Endothelial cell of umbilical vein (primary cell): ENCODE data around the gene NPTX1.

ENCODE experiments used
- EZH2 ChIP-seq: IDR thresholded peaks from 2 replicates; pipeline ENCODE4 v1.6.1; 2012; ENCODE audit warnings: borderline replicate concordance, low read depth, mild to moderate bottlenecking, moderate library complexity, low read length, inconsistent platforms; ENCODE audit not compliant: severe bottlenecking
- FOS ChIP-seq: IDR thresholded peaks from 2 replicates; pipeline ENCODE4 v1.6.1; 2011; ENCODE audit warnings: mild to moderate bottlenecking, low read length, moderate library complexity, borderline replicate concordance; ENCODE audit not compliant: insufficient read depth
- GATA2 ChIP-seq: IDR thresholded peaks from 2 replicates; pipeline ENCODE4 v1.7.0; 2011; ENCODE audit warnings: low read depth, mild to moderate bottlenecking, moderate library complexity, mixed read lengths, low read length; ENCODE audit not compliant: insufficient read length, insufficient read depth
- MYC ChIP-seq: IDR thresholded peaks from one replicate; pipeline ENCODE4 v1.6.1; 2011; ENCODE audit warnings: mild to moderate bottlenecking, low read depth, low read length
- POLR2A ChIP-seq: IDR thresholded peaks from 2 replicates; pipeline ENCODE4 v1.6.1; 2012; ENCODE audit warnings: low read depth, mild to moderate bottlenecking, control low read depth, low read length
- POLR2AphosphoS5 ChIP-seq: IDR thresholded peaks from 2 replicates; pipeline ENCODE4 v1.6.1; 2012; ENCODE audit warnings: low read depth, mild to moderate bottlenecking, control low read depth, low read length, moderate library complexity; ENCODE audit not compliant: insufficient read depth
- TF ChIP-seq, protein P1 (sequence below), 2 donors: IDR thresholded peaks; 1 replicate in 1 of 2; 2 replicates in 1 of 2; pipeline ENCODE4 v1.5.1; 2011; ENCODE audit warnings: low read length in 2 of 2, mild to moderate bottlenecking in 2 of 2, moderate library complexity in 2 of 2, control low read depth in 1 of 2, inconsistent platforms in 1 of 2, low read depth in 1 of 2; ENCODE audit not compliant: insufficient read depth in 1 of 2; ENCODE audit errors: extremely low read depth in 1 of 2
- TF ChIP-seq, protein P2 (sequence below): IDR thresholded peaks from 2 replicates; pipeline ENCODE4 v1.6.1; 2011; ENCODE audit not compliant: insufficient read depth, insufficient read length

GRCh38 chr17:80445726-80446110 is 30.7 kb downstream of the NPTX1 start:
- TF ChIP-seq, protein P1, sequence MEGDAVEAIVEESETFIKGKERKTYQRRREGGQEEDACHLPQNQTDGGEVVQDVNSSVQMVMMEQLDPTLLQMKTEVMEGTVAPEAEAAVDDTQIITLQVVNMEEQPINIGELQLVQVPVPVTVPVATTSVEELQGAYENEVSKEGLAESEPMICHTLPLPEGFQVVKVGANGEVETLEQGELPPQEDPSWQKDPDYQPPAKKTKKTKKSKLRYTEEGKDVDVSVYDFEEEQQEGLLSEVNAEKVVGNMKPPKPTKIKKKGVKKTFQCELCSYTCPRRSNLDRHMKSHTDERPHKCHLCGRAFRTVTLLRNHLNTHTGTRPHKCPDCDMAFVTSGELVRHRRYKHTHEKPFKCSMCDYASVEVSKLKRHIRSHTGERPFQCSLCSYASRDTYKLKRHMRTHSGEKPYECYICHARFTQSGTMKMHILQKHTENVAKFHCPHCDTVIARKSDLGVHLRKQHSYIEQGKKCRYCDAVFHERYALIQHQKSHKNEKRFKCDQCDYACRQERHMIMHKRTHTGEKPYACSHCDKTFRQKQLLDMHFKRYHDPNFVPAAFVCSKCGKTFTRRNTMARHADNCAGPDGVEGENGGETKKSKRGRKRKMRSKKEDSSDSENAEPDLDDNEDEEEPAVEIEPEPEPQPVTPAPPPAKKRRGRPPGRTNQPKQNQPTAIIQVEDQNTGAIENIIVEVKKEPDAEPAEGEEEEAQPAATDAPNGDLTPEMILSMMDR (IDR thresholded peaks at IDR 0.05; ENCODE audit: extremely low read depth in 1 of 2, insufficient read depth in 1 of 2, low read depth in 1 of 2, low read length in 2 of 2): no peak
- TF ChIP-seq POLR2A (no peak), EZH2 (no peak), GATA2 (no peak), POLR2AphosphoS5 (no peak), MYC (no peak), FOS (no peak)
- TF ChIP-seq, protein P2, sequence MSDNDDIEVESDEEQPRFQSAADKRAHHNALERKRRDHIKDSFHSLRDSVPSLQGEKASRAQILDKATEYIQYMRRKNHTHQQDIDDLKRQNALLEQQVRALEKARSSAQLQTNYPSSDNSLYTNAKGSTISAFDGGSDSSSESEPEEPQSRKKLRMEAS: no peak
